ENCODE results near the gene ADGRL2.

Gene ADGRL2

GRCh38 chr1:82018319-82018718, 217.6 kb downstream of the ADGRL2 start:
- no peak for DNase-seq (ENCODE audit: low spot score)
- in situ Hi-C loops (cut with MboI; ENCODE audit: low pct_unique_long_range_greater_than_20kb, low sequenced_read_pairs, unreplicated experiment) = no loop called here
- no peak for TF ChIP-seq CTCF (IDR thresholded peaks at IDR 0.05; ENCODE audit: extremely low read depth, insufficient read depth, missing control alignments)

- DNase-seq (ENCODE audit: low spot score) = no peak
- in situ Hi-C loops (cut with MboI; ENCODE audit: low pct_unique_long_range_greater_than_20kb, low sequenced_read_pairs, unreplicated experiment) = no loop called here
- no peak for TF ChIP-seq CTCF (IDR thresholded peaks at IDR 0.05; ENCODE audit: extremely low read depth, insufficient read depth, missing control alignments)
Measured at GRCh38 chr1:82019508-82019907, 218.8 kb downstream of the ADGRL2 start.

GRCh38 chr1:82030830-82031229, 230.1 kb downstream of the ADGRL2 start:
- TF ChIP-seq CTCF (IDR thresholded peaks at IDR 0.05; ENCODE audit: extremely low read depth, insufficient read depth, missing control alignments) = no peak
- DNase-seq (ENCODE audit: low spot score) = no peak
- in situ Hi-C loops (cut with MboI; ENCODE audit: low pct_unique_long_range_greater_than_20kb, low sequenced_read_pairs, unreplicated experiment) = no loop called here

- in situ Hi-C loops (cut with MboI; ENCODE audit: low pct_unique_long_range_greater_than_20kb, low sequenced_read_pairs, unreplicated experiment) = no loop called here
- no peak for DNase-seq (ENCODE audit: low spot score)
- no peak for TF ChIP-seq CTCF (IDR thresholded peaks at IDR 0.05; ENCODE audit: extremely low read depth, insufficient read depth, missing control alignments)
Measured at GRCh38 chr1:82032068-82032467, 231.3 kb downstream of the ADGRL2 start.

GRCh38 chr1:82034812-82035211, 234.1 kb downstream of the ADGRL2 start:
- no peak for DNase-seq (ENCODE audit: low spot score)
- in situ Hi-C loops (cut with MboI; ENCODE audit: low pct_unique_long_range_greater_than_20kb, low sequenced_read_pairs, unreplicated experiment) = no loop called here
- no peak for TF ChIP-seq CTCF (IDR thresholded peaks at IDR 0.05; ENCODE audit: extremely low read depth, insufficient read depth, missing control alignments)
